ENCODE data around the gene BIK. TPM values are rescaled to one million over a fixed set of nuclear protein-coding genes. Genes with fewer than 3 reads are reported as not detected.

The BIK gene, protein sequence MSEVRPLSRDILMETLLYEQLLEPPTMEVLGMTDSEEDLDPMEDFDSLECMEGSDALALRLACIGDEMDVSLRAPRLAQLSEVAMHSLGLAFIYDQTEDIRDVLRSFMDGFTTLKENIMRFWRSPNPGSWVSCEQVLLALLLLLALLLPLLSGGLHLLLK
- total RNA-seq, result 9.4 and 9.9 TPM in 2 replicates

GRCh38 chr22:43110444-43110926 lies at the start of gene BIK:
Gene BIK, plus strand, starts transcription at chr22:43110750. Its CDS starts 13,273 bp downstream, at chr22:43124023.

DNA sequence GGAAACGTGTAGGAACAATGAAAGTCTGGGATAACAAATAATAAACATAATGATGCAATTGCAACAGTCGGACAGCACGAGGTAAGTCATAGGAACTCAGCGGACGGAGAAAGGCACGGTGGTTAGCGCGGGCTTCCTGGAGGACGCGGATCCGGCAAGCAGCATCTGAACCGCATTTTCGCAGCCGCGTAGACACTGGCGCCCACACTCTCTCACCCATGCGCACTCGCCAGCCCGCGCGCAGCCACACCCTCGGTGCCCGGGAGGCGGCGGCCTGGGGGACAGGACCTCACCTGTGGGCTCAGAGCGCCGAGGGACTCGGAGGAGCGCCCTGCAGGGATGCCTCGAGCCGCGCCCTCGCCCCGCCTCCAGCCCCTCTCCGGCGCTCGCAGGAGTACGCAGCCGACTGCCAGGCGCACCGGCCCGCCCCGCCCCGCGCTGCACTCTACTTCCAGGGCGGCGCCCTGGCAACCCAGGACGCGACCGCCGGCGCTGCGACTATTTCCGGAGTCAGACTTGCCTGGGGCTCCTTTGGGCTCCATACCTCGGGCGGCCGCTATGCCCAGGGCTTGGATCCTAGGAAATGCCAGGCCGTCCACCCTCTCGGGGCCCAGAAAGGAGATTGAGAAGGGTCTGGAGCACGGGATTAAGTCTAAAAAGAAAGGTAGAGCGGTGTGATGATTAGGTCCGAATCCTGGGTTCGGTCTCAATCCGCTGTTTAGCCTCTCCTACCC lies 21.4 kb upstream of the BIK start, which contains the start of gene TTLL1:
TSS of gene TTLL1 (minus strand) at position 408 of the 734 bp plus-strand sequence. CDS start 13,805 bp downstream, outside the sequence.

DNA sequence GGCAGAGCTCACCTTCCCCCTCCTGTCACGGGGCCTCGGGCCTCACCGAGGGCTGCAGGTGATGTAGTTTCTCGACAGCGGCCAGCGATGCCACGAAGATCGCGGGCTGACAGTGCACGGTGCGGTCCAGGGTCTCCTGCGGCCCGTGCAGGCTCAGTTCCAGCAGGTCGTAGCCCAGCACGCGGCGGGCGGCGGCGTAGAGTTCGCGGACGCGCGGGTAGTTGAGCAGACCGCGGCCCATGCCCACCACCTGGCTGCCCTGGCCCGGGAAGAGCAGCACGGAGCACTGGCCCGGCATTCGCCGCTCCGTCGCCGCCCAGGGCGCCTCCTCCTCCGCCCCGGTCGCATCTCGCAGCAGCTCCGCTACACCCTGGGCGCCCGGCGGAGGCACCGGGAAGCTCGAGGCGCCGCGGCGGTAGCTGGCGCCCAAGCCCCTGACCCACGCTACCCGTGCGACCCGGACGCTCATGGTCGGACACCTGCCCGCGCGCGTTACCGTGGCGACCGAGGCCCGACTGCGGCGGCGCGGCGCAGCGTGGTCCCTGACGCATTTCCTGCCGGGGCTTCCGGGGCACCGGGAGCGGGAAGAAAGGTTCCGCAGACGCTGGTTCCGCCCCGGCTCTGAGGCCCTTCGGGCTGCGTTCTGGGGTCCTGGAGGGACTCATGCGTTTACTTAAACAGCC lies 32.5 kb downstream of the BIK start, which contains the start of gene MCAT:
TSS of gene MCAT (minus strand) at position 519 of the 683 bp plus-strand sequence. CDS start at position 469, 50 bp downstream.

GRCh38 chr22:43151251-43152002 lies 40.9 kb downstream of the BIK start, which contains the start of gene TSPO:
Gene TSPO, plus strand, starts transcription at chr22:43151559. Its CDS starts 7,680 bp downstream, at chr22:43159239.

Other genes starting within 250 kb of the BIK start
- 29.4 and 30.1 TPM in 2 replicates for gene PACSIN2, start 95.6 kb upstream of the BIK start, total RNA-seq
- gene TTLL1, start 21.4 kb upstream of the BIK start, total RNA-seq, result 2.4 and 5.5 TPM in 2 replicates
- 16.9 and 29.5 TPM in 2 replicates for gene MCAT, start 32.6 kb downstream of the BIK start, total RNA-seq
- 998 and 1,201 TPM in 2 replicates for gene TSPO, start 40.8 kb downstream of the BIK start, total RNA-seq
- gene TTLL12, start 76.4 kb downstream of the BIK start, total RNA-seq, result 83.2 and 144 TPM in 2 replicates
- gene SCUBE1, start 232.6 kb downstream of the BIK start, total RNA-seq, result not detected in 2 replicates

All from hair follicular keratinocyte (primary cell).